ENCODE measurements around the gene MPEG1. TPM values are rescaled to one million over a fixed set of nuclear protein-coding genes. Genes with fewer than 3 reads are reported as not detected.

MPEG1 gene
- total RNA-seq, 1 experiment from 2014 or later: not detected

DNA sequence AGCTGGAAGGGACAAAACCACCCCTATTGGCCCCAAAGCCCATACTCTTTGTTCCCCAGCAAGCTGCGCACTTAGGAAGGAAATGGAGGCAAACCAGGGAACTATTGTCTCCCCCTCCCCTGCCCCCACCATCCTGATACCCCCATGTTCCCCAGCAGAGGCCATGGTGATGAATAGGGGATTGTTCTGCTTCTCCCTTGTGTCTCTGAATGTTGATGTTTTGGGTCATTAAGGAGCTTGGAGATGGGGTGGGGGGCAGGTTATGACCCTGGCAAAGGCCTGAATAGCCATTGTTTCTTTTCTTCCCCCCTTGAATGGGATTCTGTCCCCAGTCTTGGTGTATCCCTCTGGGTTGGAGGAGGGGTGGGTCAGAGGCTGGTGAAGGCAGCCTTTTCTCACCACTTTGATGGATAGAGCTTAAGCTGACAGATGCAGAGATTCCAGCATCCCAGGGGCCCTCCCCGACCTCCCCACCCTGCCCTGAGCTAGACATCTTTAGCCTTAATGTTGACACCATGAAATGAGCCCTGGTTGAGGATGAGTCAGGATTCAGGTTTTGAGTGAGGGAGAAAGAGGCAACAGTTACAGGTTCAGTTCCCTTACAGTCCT lies 32.5 kb downstream of the MPEG1 start:
- CTCF ChIA-PET: interaction anchor here (0.6 kb wide), 1 partner anchor 488 kb away, joined by 3 read pairs; the partner anchor contains the start of gene PATL1
- H3K4me3 ChIP-seq (ENCODE audit: low read length): no peak overlapping the region
- no peaks in the 10 kb centered on the region for H3K27me3 ChIP-seq (ENCODE audit: low read length)
- POLR2A ChIA-PET (ENCODE audit: unreplicated experiment): interaction anchor here (0.6 kb wide), 1 partner anchor 1412 kb away, joined by 6 read pairs; no protein-coding TSS in a partner anchor
- intact Hi-C loops (cut with micrococcal nuclease): no loop called here
- no peaks in the 10 kb centered on the region for H3K9me2 ChIP-seq (replicated peaks; ENCODE audit: low read length)
- no peak overlapping the region for H3K4me2 ChIP-seq (ENCODE audit: low read length)
- no peaks in the 10 kb centered on the region for H3K9me3 ChIP-seq (ENCODE audit: low read length)
- H3K9ac ChIP-seq (ENCODE audit: low read length): no peak overlapping the region
- peaks cover 21% of the 10 kb centered on the region for H3K4me1 ChIP-seq (ENCODE audit: insufficient read depth, low read length)
- no TSS peak for BruUV-seq (replicated peaks)
- H3K79me2 ChIP-seq (ENCODE audit: low read length): peaks cover 6% of the 10 kb centered on the region; the same call in 1 of the 2 replicates
- no peak overlapping the region for H3K27ac ChIP-seq (ENCODE audit: low read length)
- H2AFZ ChIP-seq (ENCODE audit: low read length): no peak overlapping the region
- H3F3A ChIP-seq (ENCODE audit: low read length, unreplicated experiment): no peaks in the 10 kb centered on the region
- ATAC-seq: no peak
- H3K36me3 ChIP-seq (ENCODE audit: low read depth, low read length): no peaks in the 10 kb centered on the region
- no peak for TF ChIP-seq EZH2phosphoT487 (IDR thresholded peaks at IDR 0.05; ENCODE audit: borderline replicate concordance, low read length)
- TF ChIP-seq EZH2 (IDR thresholded peaks at IDR 0.05; ENCODE audit: low read length, unreplicated experiment): no peak
- TF ChIP-seq, protein P1, sequence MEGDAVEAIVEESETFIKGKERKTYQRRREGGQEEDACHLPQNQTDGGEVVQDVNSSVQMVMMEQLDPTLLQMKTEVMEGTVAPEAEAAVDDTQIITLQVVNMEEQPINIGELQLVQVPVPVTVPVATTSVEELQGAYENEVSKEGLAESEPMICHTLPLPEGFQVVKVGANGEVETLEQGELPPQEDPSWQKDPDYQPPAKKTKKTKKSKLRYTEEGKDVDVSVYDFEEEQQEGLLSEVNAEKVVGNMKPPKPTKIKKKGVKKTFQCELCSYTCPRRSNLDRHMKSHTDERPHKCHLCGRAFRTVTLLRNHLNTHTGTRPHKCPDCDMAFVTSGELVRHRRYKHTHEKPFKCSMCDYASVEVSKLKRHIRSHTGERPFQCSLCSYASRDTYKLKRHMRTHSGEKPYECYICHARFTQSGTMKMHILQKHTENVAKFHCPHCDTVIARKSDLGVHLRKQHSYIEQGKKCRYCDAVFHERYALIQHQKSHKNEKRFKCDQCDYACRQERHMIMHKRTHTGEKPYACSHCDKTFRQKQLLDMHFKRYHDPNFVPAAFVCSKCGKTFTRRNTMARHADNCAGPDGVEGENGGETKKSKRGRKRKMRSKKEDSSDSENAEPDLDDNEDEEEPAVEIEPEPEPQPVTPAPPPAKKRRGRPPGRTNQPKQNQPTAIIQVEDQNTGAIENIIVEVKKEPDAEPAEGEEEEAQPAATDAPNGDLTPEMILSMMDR (conservative IDR thresholded peaks at IDR 0.05; ENCODE audit: low read depth, low read length): no peak
- no peak for DNase-seq
- H4K20me1 ChIP-seq (ENCODE audit: low read length): no peaks in the 10 kb centered on the region

DNA sequence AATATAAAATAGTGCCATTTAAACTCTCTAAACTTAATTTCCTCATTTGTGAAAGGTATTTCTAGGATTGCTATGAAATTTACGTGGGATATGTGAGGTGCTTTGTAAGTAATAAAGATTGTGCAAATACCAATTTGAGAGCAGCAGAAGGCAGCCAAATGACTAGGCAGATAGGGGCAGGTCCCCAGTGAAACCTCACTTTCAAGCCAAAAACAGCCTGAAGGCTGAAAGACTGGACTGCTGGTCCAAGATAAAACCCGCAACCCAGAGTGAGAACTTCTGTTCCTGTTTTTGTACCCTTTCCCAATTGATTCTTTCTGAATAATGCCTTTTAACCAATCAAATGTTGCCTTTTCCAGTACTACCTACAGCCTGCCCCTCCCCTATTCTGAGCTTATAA lies 33.6 kb downstream of the MPEG1 start:
- no peak overlapping the region for H3K27ac ChIP-seq (ENCODE audit: low read length)
- no peak overlapping the region for H3K9ac ChIP-seq (ENCODE audit: low read length)
- no peaks in the 10 kb centered on the region for H3K27me3 ChIP-seq (ENCODE audit: low read length)
- H3K36me3 ChIP-seq (ENCODE audit: low read depth, low read length): no peaks in the 10 kb centered on the region
- BruUV-seq (replicated peaks): no TSS peak
- H3K4me1 ChIP-seq (ENCODE audit: insufficient read depth, low read length): peaks cover 32% of the 10 kb centered on the region
- CTCF ChIA-PET: no interaction called here
- POLR2A ChIA-PET (ENCODE audit: unreplicated experiment): no interaction called here
- H4K20me1 ChIP-seq (ENCODE audit: low read length): no peaks in the 10 kb centered on the region
- no peak overlapping the region for H2AFZ ChIP-seq (ENCODE audit: low read length)
- H3K9me2 ChIP-seq (replicated peaks; ENCODE audit: low read length): no peaks in the 10 kb centered on the region
- no peak overlapping the region for H3K4me3 ChIP-seq (ENCODE audit: low read length)
- TF ChIP-seq, protein P1 (conservative IDR thresholded peaks at IDR 0.05; ENCODE audit: low read depth, low read length): no peak
- no peak for TF ChIP-seq EZH2 (IDR thresholded peaks at IDR 0.05; ENCODE audit: low read length, unreplicated experiment)
- intact Hi-C loops (cut with micrococcal nuclease): no loop called here
- H3F3A ChIP-seq (ENCODE audit: low read length, unreplicated experiment): peaks cover 3% of the 10 kb centered on the region
- ATAC-seq (no peak), DNase-seq (no peak)
- H3K4me2 ChIP-seq (ENCODE audit: low read length): no peak overlapping the region
- H3K9me3 ChIP-seq (ENCODE audit: low read length): no peaks in the 10 kb centered on the region
- peaks cover 6% of the 10 kb centered on the region; the same call in 1 of the 2 replicates for H3K79me2 ChIP-seq (ENCODE audit: low read length)

GRCh38 chr11:59178402-59178801 lies 34.3 kb downstream of the MPEG1 start:
- peaks cover 6% of the 10 kb centered on the region; the same call in 1 of the 2 replicates for H3K79me2 ChIP-seq (ENCODE audit: low read length)
- H3K4me2 ChIP-seq (ENCODE audit: low read length): no peak overlapping the region
- H2AFZ ChIP-seq (ENCODE audit: low read length): no peak overlapping the region
- no TSS peak for BruUV-seq (replicated peaks)
- ChIA-PET CTCF (no interaction called here), POLR2A (ENCODE audit: unreplicated experiment) (no interaction called here)
- DNase-seq (no peak), ATAC-seq (no peak)
- H3F3A ChIP-seq (ENCODE audit: low read length, unreplicated experiment): peaks cover 3% of the 10 kb centered on the region
- H3K4me3 ChIP-seq (ENCODE audit: low read length): no peak overlapping the region
- intact Hi-C loops (cut with micrococcal nuclease): no loop called here
- H3K9ac ChIP-seq (ENCODE audit: low read length): no peak overlapping the region
- no peak overlapping the region for H3K27ac ChIP-seq (ENCODE audit: low read length)
- no peaks in the 10 kb centered on the region for H3K9me3 ChIP-seq (ENCODE audit: low read length)
- H3K36me3 ChIP-seq (ENCODE audit: low read depth, low read length): no peaks in the 10 kb centered on the region
- H4K20me1 ChIP-seq (ENCODE audit: low read length): no peaks in the 10 kb centered on the region
- no peaks in the 10 kb centered on the region for H3K27me3 ChIP-seq (ENCODE audit: low read length)
- TF ChIP-seq EZH2phosphoT487 (IDR thresholded peaks at IDR 0.05; ENCODE audit: borderline replicate concordance, low read length) (no peak), EZH2 (IDR thresholded peaks at IDR 0.05; ENCODE audit: low read length, unreplicated experiment) (no peak)
- TF ChIP-seq, protein P1 (conservative IDR thresholded peaks at IDR 0.05; ENCODE audit: low read depth, low read length): no peak
- peaks cover 39% of the 10 kb centered on the region for H3K4me1 ChIP-seq (ENCODE audit: insufficient read depth, low read length)
- H3K9me2 ChIP-seq (replicated peaks; ENCODE audit: low read length): no peaks in the 10 kb centered on the region

Data from PC-3 (cell line).